Lung (tissue), 12 donors: ENCODE data around the gene IGHMBP2. TPM values are rescaled to one million over a fixed set of nuclear protein-coding genes. Genes with fewer than 3 reads are reported as not detected.

Source experiments
- ATAC-seq: fragments of 200-7000 bp; cut with Tn5 transposase; one replicate; pipeline ENCODE4 v1.9.1; 2020; ENCODE audit warnings: moderate number of reproducible peaks; ENCODE audit not compliant: insufficient read depth, low FRiP score
- DNase-seq, 3 donors: peaks; one replicate each; pipeline ENCODE4 v3.0.0-alpha.2; 2013 to 2017
- H3K27ac ChIP-seq, 2 donors: one replicate each; pipeline ENCODE4 v1.5.1; 2013; ENCODE audit warnings: mild to moderate bottlenecking in 2 of 2, moderate library complexity in 2 of 2, control low read depth in 1 of 2, inconsistent platforms in 1 of 2, low read depth in 1 of 2, low read length in 1 of 2
- H3K27me3 ChIP-seq, 3 donors: one replicate each; pipeline ENCODE4 v1.5.1; 2013; ENCODE audit warnings: low read length in 2 of 3; ENCODE audit not compliant: control insufficient read depth in 3 of 3, insufficient read depth in 3 of 3
- H3K36me3 ChIP-seq, 4 donors: one replicate each; pipeline ENCODE4 v1.5.1; 2013; ENCODE audit warnings: low read length in 4 of 4, mild to moderate bottlenecking in 1 of 4, moderate library complexity in 1 of 4; ENCODE audit not compliant: control insufficient read depth in 4 of 4, insufficient read depth in 4 of 4
- H3K4me1 ChIP-seq, 5 donors: one replicate each; pipeline ENCODE4 v1.5.1; 2013; ENCODE audit warnings: low read length in 5 of 5, mild to moderate bottlenecking in 2 of 5, moderate library complexity in 1 of 5; ENCODE audit not compliant: control insufficient read depth in 5 of 5, insufficient read depth in 5 of 5
- H3K4me3 ChIP-seq: one replicate; pipeline ENCODE4 v1.5.1; 2013; ENCODE audit warnings: mild to moderate bottlenecking, control low read depth, moderate library complexity
- H3K9ac ChIP-seq, 2 donors: one replicate each; pipeline ENCODE4 v1.5.1; 2013; ENCODE audit warnings: low read length in 2 of 2, control low read depth in 1 of 2; ENCODE audit not compliant: insufficient read depth in 1 of 2
- H3K9me3 ChIP-seq, 4 donors: one replicate each; pipeline ENCODE4 v1.5.1; 2013; ENCODE audit warnings: low read length in 3 of 4, mild to moderate bottlenecking in 1 of 4, moderate library complexity in 1 of 4; ENCODE audit not compliant: control insufficient read depth in 4 of 4, insufficient read depth in 3 of 4
- WGBS, 2 donors: extraction: QIAGEN DNeasy Blood & Tissue Kit; methylation state at CpG; one replicate each; pipeline ENCODE4 v1.1.7; 2013; 5-methylcytosine and 5-hydroxymethylcytosine counted together
- polyA plus RNA-seq, 2 donors: library from polyadenylated mRNA; stranded (reverse); fragments of 200-250 nt; gene quantifications; one replicate each; pipeline ENCODE4 v1.2.1, GENCODE V29; 2013
- total RNA-seq, 2 donors: library from RNA; depleted of rRNA in 1 of 2; stranded (reverse); fragments of >200 nt in 1 of 2; gene quantifications; one replicate each; pipeline ENCODE4 v1.2.1, GENCODE V29; 2014 to 2021
- TF ChIP-seq, protein P1 (sequence below): IDR thresholded peaks from 2 replicates; pipeline ENCODE4 v1.5.1; 2012; ENCODE audit warnings: mild to moderate bottlenecking; ENCODE audit errors: control extremely low read depth, extremely low read depth
- donor health status: control.
- donor health status: control.
- donor health status: Bipolar disorder and iron deficiency.
- donor health status: healthy.
- donor health status: DM: yes; HTN: yes; CAD: no.

The IGHMBP2 gene
- total and polyA plus RNA-seq, 4 donors, result 12.4 to 21.0 (median 17.6) TPM

DNA sequence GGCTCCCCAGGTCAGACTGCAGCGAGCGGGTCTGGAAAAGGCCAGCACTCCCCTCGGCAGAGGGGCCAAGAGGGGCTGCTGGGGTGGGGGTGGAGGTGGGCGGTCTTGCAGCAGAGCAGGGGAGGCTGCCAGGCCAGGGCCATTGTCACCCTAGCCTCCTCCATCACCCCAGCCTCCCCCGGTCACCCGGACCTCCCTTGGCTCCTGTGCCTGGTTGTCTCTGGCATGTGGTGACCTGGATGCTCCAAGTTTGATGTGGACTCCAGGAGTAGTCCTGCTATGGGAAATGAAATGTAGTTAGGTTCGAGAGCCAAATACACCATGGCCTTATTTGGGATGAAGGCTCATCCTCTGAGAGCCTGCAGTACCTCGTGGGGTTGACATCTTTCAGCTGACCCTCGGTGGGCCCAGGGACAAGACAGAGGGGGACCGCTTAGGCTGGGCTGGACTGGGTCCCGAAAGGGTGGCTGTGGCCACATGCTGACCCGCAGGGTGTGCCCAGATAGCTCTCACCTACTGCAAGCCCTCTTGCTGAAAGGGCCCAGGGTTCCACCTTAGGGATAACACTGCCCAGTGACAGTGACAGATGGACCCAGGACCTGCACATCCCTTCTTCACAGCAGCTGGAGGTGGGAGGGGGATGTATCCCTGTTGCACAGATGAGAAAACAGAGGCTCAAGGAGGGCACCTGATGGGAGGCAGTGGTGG is 53.0 kb downstream of the IGHMBP2 start:
- Histone ChIP-seq H3K36me3 (no peaks in the 10 kb centered on the region), H3K4me1 (peaks cover 0 to 9% (median 0%) of the 10 kb centered on the region in 5 donors), H3K9ac (no peak overlapping the region), H3K27ac (no peak overlapping the region), H3K4me3 (no peak overlapping the region), H3K9me3 (no peaks in the 10 kb centered on the region), H3K27me3 (no peaks in the 10 kb centered on the region)
- TF ChIP-seq, protein P1, sequence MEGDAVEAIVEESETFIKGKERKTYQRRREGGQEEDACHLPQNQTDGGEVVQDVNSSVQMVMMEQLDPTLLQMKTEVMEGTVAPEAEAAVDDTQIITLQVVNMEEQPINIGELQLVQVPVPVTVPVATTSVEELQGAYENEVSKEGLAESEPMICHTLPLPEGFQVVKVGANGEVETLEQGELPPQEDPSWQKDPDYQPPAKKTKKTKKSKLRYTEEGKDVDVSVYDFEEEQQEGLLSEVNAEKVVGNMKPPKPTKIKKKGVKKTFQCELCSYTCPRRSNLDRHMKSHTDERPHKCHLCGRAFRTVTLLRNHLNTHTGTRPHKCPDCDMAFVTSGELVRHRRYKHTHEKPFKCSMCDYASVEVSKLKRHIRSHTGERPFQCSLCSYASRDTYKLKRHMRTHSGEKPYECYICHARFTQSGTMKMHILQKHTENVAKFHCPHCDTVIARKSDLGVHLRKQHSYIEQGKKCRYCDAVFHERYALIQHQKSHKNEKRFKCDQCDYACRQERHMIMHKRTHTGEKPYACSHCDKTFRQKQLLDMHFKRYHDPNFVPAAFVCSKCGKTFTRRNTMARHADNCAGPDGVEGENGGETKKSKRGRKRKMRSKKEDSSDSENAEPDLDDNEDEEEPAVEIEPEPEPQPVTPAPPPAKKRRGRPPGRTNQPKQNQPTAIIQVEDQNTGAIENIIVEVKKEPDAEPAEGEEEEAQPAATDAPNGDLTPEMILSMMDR, result no peak
- WGBS, 2 donors, result 75 to 82% methylated on average over 12 of the region's 12 CpGs
- DNase-seq, result no peak
- no peak for ATAC-seq

DNA sequence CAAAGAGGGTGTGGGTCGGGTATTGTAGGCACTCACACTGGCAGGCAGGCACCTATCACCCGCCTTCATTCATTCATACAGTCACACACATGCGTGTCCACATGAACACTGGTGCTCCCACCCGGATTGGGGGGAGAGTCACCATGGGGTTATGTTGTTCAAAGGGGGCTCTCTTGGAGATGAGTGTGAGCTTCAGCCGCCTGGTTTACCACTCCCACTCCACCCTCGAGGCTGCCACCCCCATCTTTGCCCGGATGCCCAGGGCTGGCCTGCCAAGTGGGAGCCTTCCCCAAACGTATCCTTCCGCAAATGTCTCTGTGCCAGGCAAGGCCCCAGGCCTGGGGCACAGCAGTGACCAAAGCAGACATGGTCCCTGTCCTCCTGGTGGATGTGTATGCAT is 54.5 kb downstream of the IGHMBP2 start:
- TF ChIP-seq, protein P1, result no peak
- no peak for ATAC-seq

DNA sequence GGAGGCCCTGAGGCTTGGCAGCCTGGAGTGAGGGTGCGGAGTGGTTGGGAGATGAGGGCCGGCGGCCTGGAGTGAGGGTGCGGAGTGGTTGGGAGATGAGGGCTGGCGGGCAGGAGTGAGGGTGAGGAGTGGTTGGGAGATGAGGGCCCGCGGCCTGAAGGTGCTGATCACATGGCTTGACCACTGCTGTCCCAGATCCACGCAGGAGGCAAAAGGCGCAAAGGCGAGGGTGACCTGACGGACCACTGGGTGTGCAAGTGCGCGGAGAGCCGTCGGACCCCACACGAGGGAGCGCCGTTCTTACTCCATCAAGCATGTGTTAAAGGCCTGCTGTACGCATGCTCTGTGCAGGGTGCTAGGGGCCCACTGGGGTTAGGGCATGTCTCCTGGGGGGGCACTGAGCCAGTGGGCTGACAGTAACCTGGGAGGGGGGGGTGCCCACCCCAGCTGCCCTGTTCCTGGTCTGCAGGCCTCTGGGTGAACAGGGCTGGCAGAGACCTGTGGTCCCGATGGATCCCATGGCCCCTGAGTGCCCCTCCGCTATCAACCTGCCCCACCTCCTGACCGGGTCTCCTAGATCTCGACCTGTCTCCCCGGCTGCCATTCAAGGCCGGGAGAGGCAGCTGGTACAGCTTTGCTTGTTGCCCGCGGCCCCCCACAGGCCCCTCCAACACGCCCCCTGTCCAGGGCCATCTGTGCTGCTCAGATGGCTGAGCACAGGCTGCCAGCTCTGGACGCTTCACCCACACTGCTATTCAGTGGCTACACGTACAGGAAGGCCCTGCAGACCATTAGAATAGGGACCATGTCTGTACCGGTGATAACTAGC is 56.0 kb downstream of the IGHMBP2 start:
- no peak for DNase-seq
- 90 to 93% methylated on average over 30 to 31 of the region's 31 CpGs for WGBS, 2 donors

More for the DNA sequence above, 54.5 kb downstream of the IGHMBP2 start:
- Histone ChIP-seq H3K9ac (no peak overlapping the region), H3K27ac (no peak overlapping the region), H3K9me3 (no peaks in the 10 kb centered on the region), H3K36me3 (no peaks in the 10 kb centered on the region), H3K27me3 (no peaks in the 10 kb centered on the region), H3K4me1 (peaks cover 0 to 9% (median 0%) of the 10 kb centered on the region in 5 donors), H3K4me3 (no peak overlapping the region)
- 93 to 95% methylated on average over 9 of the region's 9 CpGs for WGBS, 2 donors
- DNase-seq, result no peak

More for the DNA sequence above, 56.0 kb downstream of the IGHMBP2 start:
- Histone ChIP-seq H3K4me1 (peaks cover 0 to 9% (median 0%) of the 10 kb centered on the region in 5 donors), H3K9ac (no peak overlapping the region), H3K27ac (no peak overlapping the region), H3K9me3 (peaks cover 0 to 3% (median 0%) of the 10 kb centered on the region in 4 donors), H3K27me3 (no peaks in the 10 kb centered on the region), H3K4me3 (no peak overlapping the region), H3K36me3 (no peaks in the 10 kb centered on the region)
- TF ChIP-seq, protein P1, result no peak
- ATAC-seq, result no peak
